K562 (cell line): Measurements from ENCODE around the gene AMPD3. TPM values are rescaled to one million over a fixed set of nuclear protein-coding genes. Genes with fewer than 3 reads are reported as not detected.
A peak's percentile ranks its signal among the peaks of the same experiment; 100 is the strongest.

Experiments
- ARID4B ChIP-seq: sonication (generic); formaldehyde crosslinking; IDR thresholded peaks from 2 replicates; pipeline ENCODE4 v1.8.0; 2022; ENCODE audit warnings: mild to moderate bottlenecking, missing genetic modification reagents
- CBFA2T2 ChIP-seq: fragments of 450-650 bp; conservative IDR thresholded peaks from 2 replicates; pipeline ENCODE4 v1.6.1; 2017; ENCODE audit warnings: mild to moderate bottlenecking
- DACH1 ChIP-seq: fragments of 450-650 bp; IDR thresholded peaks from 2 replicates; pipeline ENCODE4 v1.6.1; 2018; ENCODE audit not compliant: partially characterized antibody
- E4F1 ChIP-seq: fragments of 250-450 bp; sonication (Bioruptor Pico); IDR thresholded peaks from 2 replicates; pipeline ENCODE4 v1.5.0; 2021; ENCODE audit warnings: mild to moderate bottlenecking, borderline replicate concordance
- FOXK1 ChIP-seq: sonication (generic); formaldehyde crosslinking; IDR thresholded peaks from 2 replicates; pipeline ENCODE4 v1.8.0; 2022; ENCODE audit warnings: missing genetic modification reagents, mild to moderate bottlenecking, borderline replicate concordance
- FOXP1 ChIP-seq: sonication (generic); formaldehyde crosslinking; IDR thresholded peaks from 2 replicates; pipeline ENCODE4 v1.8.0; 2022; ENCODE audit warnings: mild to moderate bottlenecking, missing genetic modification reagents
- GMEB1 ChIP-seq: fragments of 250-450 bp; sonication (Bioruptor Pico); IDR thresholded peaks from 2 replicates; pipeline ENCODE4 v1.4.0; 2020; ENCODE audit warnings: mild to moderate bottlenecking
- KAT8 ChIP-seq: fragments of 450-650 bp; IDR thresholded peaks from 2 replicates; pipeline ENCODE4 v1.6.1; 2016; ENCODE audit warnings: low read depth, mild to moderate bottlenecking
- MLX ChIP-seq, 2 experiments: fragments of 450-650 bp in 1 of 2; sonication (generic) in 1 of 2; formaldehyde crosslinking; conservative IDR thresholded peaks; 2 replicates each; pipeline versions ENCODE4 v1.4.0 to v1.8.1; 2020 to 2022; ENCODE audit warnings: mild to moderate bottlenecking in 1 of 2, missing genetic modification reagents in 1 of 2
- PCBP2 ChIP-seq: fragments of 200-400 bp; formaldehyde crosslinking; IDR thresholded peaks from 2 replicates; pipeline ENCODE4 v1.6.1; 2018; ENCODE audit warnings: low read length, low read depth, mild to moderate bottlenecking, moderate library complexity; ENCODE audit not compliant: poor library complexity, severe bottlenecking
- PRPF4 ChIP-seq: fragments of 200-400 bp; formaldehyde crosslinking; IDR thresholded peaks from one replicate; pipeline ENCODE4 v1.6.1; 2017; ENCODE audit warnings: low read length, low read depth, mild to moderate bottlenecking; ENCODE audit not compliant: insufficient read depth, poor library complexity, severe bottlenecking
- TEAD2 ChIP-seq: fragments of 450-650 bp; IDR thresholded peaks from 2 replicates; pipeline ENCODE4 v1.6.1; 2016; ENCODE audit warnings: missing genetic modification characterization, control low read depth, missing compliant biosample characterization
- ZNF224 ChIP-seq: sonication (generic); formaldehyde crosslinking; IDR thresholded peaks from 2 replicates; pipeline ENCODE4 v1.8.0; 2022; ENCODE audit warnings: mild to moderate bottlenecking, missing genetic modification reagents
- ZNF551 ChIP-seq: fragments of 250-450 bp; sonication (Bioruptor Pico); IDR thresholded peaks from 2 replicates; pipeline ENCODE4 v1.5.0; 2021; ENCODE audit warnings: mild to moderate bottlenecking, moderate library complexity
- ZNF57 ChIP-seq: fragments of 450-650 bp; formaldehyde crosslinking; IDR thresholded peaks from 2 replicates; pipeline ENCODE4 v1.4.0; 2020; ENCODE audit warnings: mild to moderate bottlenecking, moderate library complexity
- ZNF696 ChIP-seq: fragments of 250-450 bp; sonication (Bioruptor Pico); conservative IDR thresholded peaks from 2 replicates; pipeline ENCODE4 v1.4.0; 2020; ENCODE audit warnings: mild to moderate bottlenecking, moderate library complexity
- ZNF707 ChIP-seq: fragments of 250-450 bp; sonication (Bioruptor Pico); conservative IDR thresholded peaks from 2 replicates; pipeline ENCODE4 v1.8.0; 2022; ENCODE audit warnings: inconsistent platforms, mild to moderate bottlenecking, moderate library complexity
- polyA plus RNA-seq, 8 experiments: library from polyadenylated mRNA; depleted of rRNA in 4 of 8; stranded (reverse) in 5 of 8; unstranded in 3 of 8; fragments of >200 nt; fragmentation: Nextera tagmentation in 2 of 8; fragmentation: Illumina TruSeq in 1 of 8; extraction: Ambion mirVana in 2 of 8; extraction: Trizol in 1 of 8; gene quantifications; 2 replicates each; pipeline versions ENCODE4 v1.2.1 to v1.2.3, GENCODE V29; 2011 to 2014; ENCODE audit warnings: inconsistent platforms in 1 of 8, missing spikeins in 1 of 8
- total RNA-seq, 7 experiments: library from RNA; depleted of rRNA in 6 of 7; stranded (reverse); fragments of >200 nt in 6 of 7; fragmentation: Illumina TruSeq in 2 of 7; extraction: Trizol in 2 of 7; gene quantifications; 2 replicates each; pipeline versions ENCODE4 v1.2.1 to v1.2.3, GENCODE V29; 2011 to 2021; ENCODE audit warnings: low replicate concordance in 1 of 7

The AMPD3 gene
- total and polyA plus RNA-seq, 9 of the 15 experiments (the other 6 are each of a cell fraction or from before 2014, with no cell fraction given): 4.4 to 23.6 (median 11.2) TPM

- no peak for TF ChIP-seq MLX (CRISPR knock-in tag; conservative IDR thresholded peaks at IDR 0.05)
- peak; percentile 45 for TF ChIP-seq DACH1
- no peak for TF ChIP-seq KAT8
- TF ChIP-seq PRPF4: no peak
- peak; percentile 75 for TF ChIP-seq CBFA2T2
- no peak for TF ChIP-seq PCBP2
- TF ChIP-seq ZNF57 (CRISPR knock-in tag): no peak
- TF ChIP-seq ZNF696 (CRISPR knock-in tag): no peak
- TF ChIP-seq GMEB1 (CRISPR knock-in tag): no peak
- peak; percentile 64 for TF ChIP-seq ARID4B (CRISPR knock-in tag)
- TF ChIP-seq E4F1 (CRISPR knock-in tag): no peak
- TF ChIP-seq ZNF707 (CRISPR knock-in tag): no peak
- TF ChIP-seq ZNF224 (CRISPR knock-in tag): no peak
- TF ChIP-seq FOXK1 (CRISPR knock-in tag): no peak
- TF ChIP-seq TEAD2 (tag): no peak
- TF ChIP-seq FOXP1 (CRISPR knock-in tag): no peak
- TF ChIP-seq ZNF551: no peak
These were observed 798 bp downstream of the AMPD3 start (continued) for GRCh38 chr11:10455637-10456487.
